GM20431 (cell line): Measurements from ENCODE around the gene AIF1.

ENCODE experiments used
- in situ Hi-C: fragments of 300-500 bp; cut with MseI, MboI; formaldehyde crosslinking; loops from one replicate; pipeline ENCODE4 v1.15.0; 2020; ENCODE audit warnings: low sequenced_read_pairs; ENCODE audit not compliant: unreplicated experiment

Gene AIF1

GRCh38 chr6:31661262-31662123 is 46.5 kb downstream of the AIF1 start:
- in situ Hi-C loops: no loop called here

GRCh38 chr6:31662124-31662723 is 47.2 kb downstream of the AIF1 start:
- in situ Hi-C loops: no loop called here

GRCh38 chr6:31663126-31663960 is 48.3 kb downstream of the AIF1 start:
- in situ Hi-C loops: no loop called here

- in situ Hi-C loops: no loop called here
Measured at GRCh38 chr6:31663961-31664789, 49.1 kb downstream of the AIF1 start.

GRCh38 chr6:31664790-31665500 is 49.9 kb downstream of the AIF1 start, which contains the start of gene GPANK1:
TSS of gene GPANK1 (minus strand) at chr6:31664997. CDS start at chr6:31664478, 519 bp downstream.
- in situ Hi-C loops: no loop called here

GRCh38 chr6:31665501-31666336 is 50.7 kb downstream of the AIF1 start, which contains the start of gene CSNK2B:
TSS of gene CSNK2B (plus strand) at chr6:31666080. CDS start at chr6:31666832, 752 bp downstream.
- in situ Hi-C loops: no loop called here

- in situ Hi-C loops: no loop called here
Measured at GRCh38 chr6:31666337-31666965, 51.4 kb downstream of the AIF1 start.
